ENCODE results near the gene DIAPH1. TPM values are rescaled to one million over a fixed set of nuclear protein-coding genes. Genes with fewer than 3 reads are reported as not detected.

DIAPH1 gene
- total RNA-seq, 1 donor from 2014 or later = 118 TPM

DNA sequence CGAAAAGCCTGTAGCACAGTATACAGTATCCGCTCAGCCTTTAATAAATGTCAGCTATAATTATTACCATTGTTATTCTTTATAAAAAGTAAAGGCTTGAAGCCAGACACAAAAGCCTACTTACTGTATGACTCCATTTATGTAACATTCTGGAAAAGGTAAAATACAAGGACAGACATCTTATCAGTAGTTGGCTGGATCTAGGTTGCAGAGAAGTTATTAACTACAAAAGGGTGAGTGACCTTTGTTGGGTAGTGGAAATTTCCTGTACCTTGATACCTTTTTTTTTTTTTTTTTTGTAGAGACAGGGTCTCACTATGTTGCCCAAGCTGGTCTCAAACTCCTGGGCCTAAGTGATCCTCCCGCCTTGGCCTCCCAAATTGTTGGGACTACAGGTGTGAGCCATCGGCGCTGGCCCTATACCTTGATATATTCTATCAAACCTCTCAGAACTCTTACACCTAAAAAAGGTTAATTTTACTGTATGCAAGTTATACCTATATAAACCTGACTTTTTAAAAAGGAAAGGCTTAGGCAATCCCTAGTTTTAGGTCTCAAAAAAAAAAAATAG is 11.9 kb upstream of the DIAPH1 start:
- Histone ChIP-seq H3K27me3 (ENCODE audit: low read depth) (no peaks in the 10 kb centered on the region), H3K27ac (no peak overlapping the region), H3K9me3 (no peaks in the 10 kb centered on the region), H3K36me3 (peaks cover 56% of the 10 kb centered on the region), H3K4me1 (peaks cover 15% of the 10 kb centered on the region), H3K4me3 (no peak overlapping the region)
- ATAC-seq (no peak), DNase-seq (no peak)
- TF ChIP-seq, protein P1, sequence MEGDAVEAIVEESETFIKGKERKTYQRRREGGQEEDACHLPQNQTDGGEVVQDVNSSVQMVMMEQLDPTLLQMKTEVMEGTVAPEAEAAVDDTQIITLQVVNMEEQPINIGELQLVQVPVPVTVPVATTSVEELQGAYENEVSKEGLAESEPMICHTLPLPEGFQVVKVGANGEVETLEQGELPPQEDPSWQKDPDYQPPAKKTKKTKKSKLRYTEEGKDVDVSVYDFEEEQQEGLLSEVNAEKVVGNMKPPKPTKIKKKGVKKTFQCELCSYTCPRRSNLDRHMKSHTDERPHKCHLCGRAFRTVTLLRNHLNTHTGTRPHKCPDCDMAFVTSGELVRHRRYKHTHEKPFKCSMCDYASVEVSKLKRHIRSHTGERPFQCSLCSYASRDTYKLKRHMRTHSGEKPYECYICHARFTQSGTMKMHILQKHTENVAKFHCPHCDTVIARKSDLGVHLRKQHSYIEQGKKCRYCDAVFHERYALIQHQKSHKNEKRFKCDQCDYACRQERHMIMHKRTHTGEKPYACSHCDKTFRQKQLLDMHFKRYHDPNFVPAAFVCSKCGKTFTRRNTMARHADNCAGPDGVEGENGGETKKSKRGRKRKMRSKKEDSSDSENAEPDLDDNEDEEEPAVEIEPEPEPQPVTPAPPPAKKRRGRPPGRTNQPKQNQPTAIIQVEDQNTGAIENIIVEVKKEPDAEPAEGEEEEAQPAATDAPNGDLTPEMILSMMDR (IDR thresholded peaks at IDR 0.05) = no peak
- intact Hi-C loops (cut with DNase I) = no loop called here

DNA sequence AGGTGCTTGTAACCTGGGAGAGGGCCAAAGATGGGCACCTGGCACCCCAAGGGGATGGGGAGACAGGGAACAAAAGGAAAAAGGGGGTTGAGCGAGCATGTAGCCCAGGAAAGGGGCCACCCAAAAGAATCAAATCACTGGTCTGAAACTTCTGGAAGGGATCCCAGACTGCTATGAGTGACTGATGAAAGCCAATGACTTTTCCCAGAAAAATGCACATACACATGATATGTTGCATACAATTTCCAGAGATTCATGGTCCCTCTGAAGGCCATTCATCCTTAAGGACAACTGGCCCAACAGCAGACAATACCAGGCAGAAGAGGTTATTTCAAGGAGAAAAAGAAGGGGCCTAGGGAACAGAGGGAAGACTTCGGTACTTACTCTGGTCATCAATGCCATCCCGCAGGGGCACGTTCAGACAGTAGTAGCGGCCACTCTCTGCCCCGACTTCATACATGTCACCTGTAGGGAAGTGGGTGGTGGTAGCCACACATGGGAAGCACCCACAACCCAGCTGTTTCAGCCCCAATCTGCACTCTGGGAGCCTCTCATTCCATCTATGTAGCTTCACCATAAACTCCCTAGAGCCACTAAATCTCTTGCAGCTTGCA is 9.5 kb upstream of the DIAPH1 start:
- TF ChIP-seq, protein P1 (IDR thresholded peaks at IDR 0.05) = no peak
- no peak for DNase-seq
- H3K9me3 ChIP-seq = no peaks in the 10 kb centered on the region
- intact Hi-C loops (cut with DNase I) = no loop called here
- no peak overlapping the region for H3K27ac ChIP-seq
- no peaks in the 10 kb centered on the region for H3K27me3 ChIP-seq (ENCODE audit: low read depth)
- no peak overlapping the region for H3K4me3 ChIP-seq
- H3K4me1 ChIP-seq = no peaks in the 10 kb centered on the region
- no peak for ATAC-seq
- H3K36me3 ChIP-seq = peaks cover 79% of the 10 kb centered on the region

DNA sequence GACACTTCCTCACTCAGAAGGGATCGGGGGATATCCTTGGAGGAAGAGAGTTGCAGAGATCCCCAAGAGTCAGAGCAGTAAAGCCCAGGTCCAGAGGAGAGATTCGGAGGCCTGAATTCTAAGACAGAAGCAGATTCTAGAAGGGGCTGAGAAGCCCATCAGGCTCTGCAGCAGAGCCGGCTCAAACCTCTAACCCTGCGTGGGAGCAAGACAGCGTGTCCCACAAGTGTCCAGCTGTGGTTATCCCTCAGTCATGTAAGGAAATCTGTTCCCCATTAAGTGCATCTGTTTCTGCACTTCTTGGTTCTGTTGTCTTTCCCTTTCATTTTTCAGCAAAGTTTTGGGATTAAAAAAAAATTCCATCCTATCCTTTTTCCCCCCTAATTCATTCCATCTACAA is 4.8 kb upstream of the DIAPH1 start:
- Histone ChIP-seq H3K27ac (peak overlapping the region; percentile 39), H3K36me3 (peaks cover 89% of the 10 kb centered on the region), H3K4me3 (no peak overlapping the region), H3K4me1 (no peaks in the 10 kb centered on the region), H3K27me3 (ENCODE audit: low read depth) (no peaks in the 10 kb centered on the region), H3K9me3 (no peaks in the 10 kb centered on the region)
- TF ChIP-seq, protein P1 (IDR thresholded peaks at IDR 0.05) = no peak
- no peak for DNase-seq
- ATAC-seq = no peak
- intact Hi-C loops (cut with DNase I) = no loop called here

DNA sequence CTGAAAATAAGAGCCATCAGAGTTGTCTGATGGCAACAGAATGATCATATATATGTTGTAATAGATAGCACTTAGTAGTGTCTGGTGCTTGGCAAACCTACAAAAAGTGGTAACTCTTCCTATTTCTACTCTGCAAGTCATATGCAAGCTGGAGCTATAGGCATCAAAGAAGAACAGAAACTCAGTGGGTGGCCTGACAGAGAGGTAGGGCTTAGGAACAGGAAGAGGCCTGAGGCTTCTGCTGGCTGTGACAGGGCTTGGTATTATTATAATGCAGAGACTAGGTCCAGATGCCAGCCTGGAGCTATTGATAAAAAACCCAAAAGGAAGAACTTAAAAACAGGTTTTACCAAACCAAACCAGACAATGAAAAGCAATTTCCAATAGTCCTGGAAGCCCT is 4.4 kb upstream of the DIAPH1 start:
- ATAC-seq = no peak
- no peaks in the 10 kb centered on the region for H3K4me1 ChIP-seq
- no peaks in the 10 kb centered on the region for H3K9me3 ChIP-seq
- H3K27me3 ChIP-seq (ENCODE audit: low read depth) = no peaks in the 10 kb centered on the region
- DNase-seq = no peak
- intact Hi-C loops (cut with DNase I) = no loop called here
- H3K4me3 ChIP-seq = no peak overlapping the region
- peaks cover 85% of the 10 kb centered on the region for H3K36me3 ChIP-seq
- TF ChIP-seq, protein P1 (IDR thresholded peaks at IDR 0.05) = no peak
- peak overlapping the region; percentile 39 for H3K27ac ChIP-seq

DNA sequence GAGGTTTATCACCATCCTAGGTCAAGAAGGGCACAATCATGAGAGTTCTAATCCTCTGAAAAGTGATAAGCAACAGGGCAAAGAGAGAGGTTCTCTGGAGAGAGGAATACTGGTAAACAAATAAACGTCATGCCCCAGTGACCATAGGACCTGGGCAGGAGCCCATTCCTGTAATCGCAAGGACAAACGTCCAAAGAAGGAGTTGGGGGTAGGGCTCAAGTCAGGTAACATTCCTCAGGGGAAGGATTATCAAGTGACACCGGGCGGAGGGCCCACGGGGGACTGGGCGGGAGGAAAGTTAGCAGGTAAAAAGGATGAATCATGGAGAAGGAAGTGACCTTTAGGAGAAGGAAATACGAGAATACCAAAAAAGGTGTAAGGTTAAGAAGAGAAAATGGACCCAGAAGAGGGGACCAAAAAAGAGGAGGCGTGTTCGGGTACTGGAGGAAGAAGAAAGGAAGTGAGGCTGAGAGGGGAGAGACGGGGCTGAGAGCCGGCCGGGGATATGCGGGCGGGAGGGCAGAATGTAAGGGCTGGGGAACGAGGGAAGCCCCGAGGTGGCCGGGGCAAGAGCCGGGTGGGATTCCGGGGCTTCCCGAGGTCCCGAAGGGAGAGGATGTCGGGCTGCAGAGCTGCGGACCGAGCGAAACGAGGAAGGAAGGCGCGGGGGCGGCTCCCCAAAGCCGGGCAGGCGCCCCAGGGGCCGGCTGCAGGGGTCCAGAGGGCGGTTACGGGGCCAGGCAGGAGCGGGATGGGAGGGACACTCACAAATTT is 583 bp downstream of the DIAPH1 start:
- peak overlapping the region; percentile 89 for H3K4me3 ChIP-seq
- TF ChIP-seq, protein P1 (IDR thresholded peaks at IDR 0.05) = no peak
- H3K4me1 ChIP-seq = peaks cover 25% of the 10 kb centered on the region
- H3K9me3 ChIP-seq = no peaks in the 10 kb centered on the region
- intact Hi-C loops (cut with DNase I) = no loop called here
- H3K36me3 ChIP-seq = peaks cover 35% of the 10 kb centered on the region
- peak overlapping the region; percentile 96 for H3K27ac ChIP-seq
- peak; percentile 80 to 83 for ATAC-seq
- H3K27me3 ChIP-seq (ENCODE audit: low read depth) = no peaks in the 10 kb centered on the region
- peak; percentile 78 for DNase-seq

Measured in lower lobe of right lung (tissue), 2 donors.